A549 (cell line): ENCODE measurements around the gene SPATA31E1.

Experiments used
- CEBPB ChIP-seq, 2 experiments: fragments of >200 bp in 1 of 2; sonication (Bioruptor Twin) in 1 of 2; formaldehyde crosslinking in 1 of 2; IDR thresholded peaks; 2 replicates each; pipeline ENCODE4 v1.6.1; 2012 to 2016
- CHD4 ChIP-seq: fragments of 200-600 bp; sonication (generic); IDR thresholded peaks from 2 replicates; pipeline ENCODE4 v1.6.1; 2016; ENCODE audit warnings: antibody characterized with exemption, mild to moderate bottlenecking, borderline replicate concordance
- CTCF ChIP-seq: fragments of >200 bp; sonication (Bioruptor Twin); formaldehyde crosslinking; IDR thresholded peaks from 3 replicates; pipeline ENCODE4 v1.5.1; 2016
- ELK1 ChIP-seq: fragments of 150-350 bp; IDR thresholded peaks from 2 replicates; pipeline ENCODE4 v1.6.1; 2014; ENCODE audit warnings: low read depth, mild to moderate bottlenecking, low read length
- EP300 ChIP-seq, 2 experiments: fragments of >200 bp; sonication (Bioruptor Twin); formaldehyde crosslinking; IDR thresholded peaks; 2 replicates in 1 of 2; 3 replicates in 1 of 2; pipeline ENCODE4 v1.6.1; 2016 to 2017
- HOXA7 ChIP-seq: fragments of 250-450 bp; sonication (Bioruptor Pico); IDR thresholded peaks from 2 replicates; pipeline ENCODE4 v1.5.0; 2020; ENCODE audit warnings: mild to moderate bottlenecking, moderate library complexity
- KDM1A ChIP-seq: fragments of 200-600 bp; sonication (generic); IDR thresholded peaks from 2 replicates; pipeline ENCODE4 v1.6.1; 2016; ENCODE audit warnings: low read depth, mild to moderate bottlenecking
- MYC ChIP-seq: IDR thresholded peaks from 2 replicates; pipeline ENCODE4 v1.6.1; 2012; ENCODE audit warnings: mild to moderate bottlenecking, inconsistent platforms, low read length, improper control_type of control experiment, borderline replicate concordance
- POLR2A ChIP-seq: IDR thresholded peaks from 2 replicates; pipeline ENCODE4 v1.6.1; 2012; ENCODE audit warnings: mild to moderate bottlenecking, low read length
- RAD21 ChIP-seq, 2 experiments: fragments of >200 bp in 1 of 2; sonication (Bioruptor Twin) in 1 of 2; formaldehyde crosslinking in 1 of 2; IDR thresholded peaks in 1 of 2; conservative IDR thresholded peaks in 1 of 2; 2 replicates in 1 of 2; 3 replicates in 1 of 2; pipeline ENCODE4 v1.6.1; 2012 to 2018; ENCODE audit warnings: inconsistent platforms in 1 of 2
- RCOR1 ChIP-seq: fragments of 150-350 bp; IDR thresholded peaks from 2 replicates; pipeline ENCODE4 v1.6.1; 2014; ENCODE audit warnings: antibody characterized with exemption, low read length, low read depth
- SREBF2 ChIP-seq: fragments of 450-650 bp; IDR thresholded peaks from 2 replicates; pipeline ENCODE4 v1.6.1; 2014; ENCODE audit warnings: mild to moderate bottlenecking, moderate library complexity
- USF2 ChIP-seq: fragments of 450-650 bp; IDR thresholded peaks from 2 replicates; pipeline ENCODE4 v1.6.1; 2014; ENCODE audit warnings: antibody characterized with exemption
- TF ChIP-seq, protein P1 (sequence below): IDR thresholded peaks from 2 replicates; pipeline ENCODE4 v1.6.1; 2012

DNA sequence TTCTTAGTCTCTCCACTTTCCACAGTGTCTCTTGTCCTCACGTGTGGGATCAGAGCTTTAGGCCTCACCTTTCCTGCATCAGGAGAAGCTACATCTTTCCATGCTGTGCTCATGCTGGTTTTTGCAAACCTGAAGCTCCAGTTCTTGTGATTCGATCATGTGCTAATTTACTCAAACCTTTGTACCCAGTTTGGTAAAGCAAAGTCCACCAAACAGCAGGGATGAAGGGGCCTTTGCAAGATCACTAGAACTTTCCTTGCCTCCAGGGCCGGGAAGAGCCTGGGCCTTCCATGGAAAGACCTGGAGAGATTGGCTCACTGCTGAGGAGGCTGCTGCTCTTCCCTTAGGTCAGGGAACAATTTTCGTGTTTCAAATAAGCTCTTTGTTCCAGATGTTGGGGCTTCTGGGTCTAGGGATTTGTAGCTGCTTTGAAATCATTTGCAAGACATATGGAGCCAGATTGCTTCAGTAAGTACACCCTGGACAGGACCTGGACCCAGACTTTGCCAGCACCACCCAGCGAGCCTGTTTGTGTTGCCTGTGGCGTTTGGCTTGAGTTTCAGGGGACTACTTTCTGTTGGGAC lies 18.7 kb upstream of the SPATA31E1 start:
- no peak for TF ChIP-seq POLR2A
- TF ChIP-seq SREBF2 = no peak
- no peak for TF ChIP-seq CTCF
- no peak for TF ChIP-seq RAD21 (conservative IDR thresholded peaks at IDR 0.05 in 1 of 2, IDR thresholded peaks at IDR 0.05 in 1 of 2)
- no peak for TF ChIP-seq KDM1A
- TF ChIP-seq CEBPB (IDR thresholded peaks at IDR 0.05) = no peak
- TF ChIP-seq RCOR1 = no peak
- TF ChIP-seq, protein P1, sequence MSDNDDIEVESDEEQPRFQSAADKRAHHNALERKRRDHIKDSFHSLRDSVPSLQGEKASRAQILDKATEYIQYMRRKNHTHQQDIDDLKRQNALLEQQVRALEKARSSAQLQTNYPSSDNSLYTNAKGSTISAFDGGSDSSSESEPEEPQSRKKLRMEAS = no peak
- TF ChIP-seq USF2 = no peak
- TF ChIP-seq MYC = no peak
- TF ChIP-seq EP300 (IDR thresholded peaks at IDR 0.05) = no peak
- TF ChIP-seq CHD4 = no peak
- no peak for TF ChIP-seq ELK1
- TF ChIP-seq HOXA7 (CRISPR knock-in tag) = no peak
